Measurements from ENCODE around the gene RAB28. TPM values are rescaled to one million over a fixed set of nuclear protein-coding genes. Genes with fewer than 3 reads are reported as not detected.

RAB28 gene
- total and polyA plus RNA-seq, 2 of the 8 experiments (the other 6 are each of a cell fraction or from before 2014, with no cell fraction given), result 16.0 to 18.7 TPM

DNA sequence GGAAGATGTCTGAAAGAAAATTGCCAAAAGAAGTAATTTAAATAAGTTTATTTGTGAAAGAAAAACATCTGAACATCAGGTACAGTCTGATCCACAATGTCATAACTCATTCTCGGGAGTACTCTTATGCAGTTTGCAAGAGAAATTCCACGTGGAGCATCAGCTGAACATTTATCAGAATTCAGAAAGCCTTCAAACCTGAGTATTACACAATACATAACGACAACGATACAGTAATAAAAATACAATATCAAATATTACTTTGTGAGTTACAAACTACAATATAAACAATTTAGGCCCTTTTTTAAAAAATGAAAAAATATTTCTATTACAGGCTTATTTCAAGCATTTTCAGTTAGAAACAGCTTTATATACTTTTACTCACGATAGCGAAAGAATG is 116.4 kb downstream of the RAB28 start:
- Histone ChIP-seq H3K4ac (replicated peaks; ENCODE audit: insufficient read length, low read depth, low read length) (no peak overlapping the region), H2BK120ac (replicated peaks; ENCODE audit: low read depth, low read length) (no peak overlapping the region), H3K79me2 (ENCODE audit: control insufficient read depth in 1 of 2, insufficient read depth in 2 of 2, low read length in 2 of 2) (no peaks in the 10 kb centered on the region), H2AK5ac (ENCODE audit: low read depth, low read length) (no peak overlapping the region), H3K23me2 (ENCODE audit: low read depth, low read length) (no peaks in the 10 kb centered on the region), H4K5ac (ENCODE audit: insufficient read length, low read depth, low read length) (no peak overlapping the region), H3K23ac (ENCODE audit: insufficient read length) (no peak overlapping the region), H3K4me2 (ENCODE audit: insufficient read depth in 1 of 2, low read depth in 2 of 2, low read length in 2 of 2) (no peak overlapping the region), H3K56ac (replicated peaks; ENCODE audit: insufficient read length, low read depth, low read length) (no peak overlapping the region), H2BK12ac (ENCODE audit: low read depth, low read length) (no peak overlapping the region), H3K4me3 (ENCODE audit: extremely low read depth in 1 of 4, insufficient read depth in 2 of 4, low read depth in 3 of 4, low read length in 4 of 4) (no peak overlapping the region), H2BK5ac (ENCODE audit: low read depth, low read length) (no peak overlapping the region), H2AFZ (ENCODE audit: low read length) (no peak overlapping the region), H3K27ac (ENCODE audit: low read depth, low read length) (no peak overlapping the region), H3K79me1 (ENCODE audit: low read depth, low read length) (no peaks in the 10 kb centered on the region), H4K20me1 (replicated peaks in 1 of 2; ENCODE audit: control insufficient read depth in 1 of 2, insufficient read depth in 2 of 2, low read length in 2 of 2) (no peaks in the 10 kb centered on the region), H3K9me3 (ENCODE audit: insufficient read depth in 2 of 2, low read depth in 1 of 2, low read length in 1 of 2) (no peaks in the 10 kb centered on the region), H3K14ac (ENCODE audit: insufficient read length) (no peak overlapping the region), H2BK15ac (ENCODE audit: low read length) (no peak overlapping the region), H3K9ac (replicated peaks in 1 of 4; ENCODE audit: extremely low read depth in 1 of 4, low read depth in 3 of 4, low read length in 3 of 4) (no peak overlapping the region), H2BK20ac (ENCODE audit: low read length) (no peak overlapping the region), H3K36me3 (ENCODE audit: control insufficient read depth in 2 of 4, insufficient read depth in 4 of 4, low read length in 3 of 4) (no peaks in the 10 kb centered on the region), H4K8ac (ENCODE audit: extremely low read depth, insufficient read depth, low read length) (no peak overlapping the region), H3K4me1 (replicated peaks in 1 of 4; ENCODE audit: control insufficient read depth in 3 of 4, insufficient read depth in 4 of 4, low read length in 3 of 4) (no peaks in the 10 kb centered on the region), H3K18ac (ENCODE audit: extremely low read depth, low read length) (no peak overlapping the region), H3K27me3 (replicated peaks in 1 of 4; ENCODE audit: control insufficient read depth in 3 of 4, extremely low read depth in 1 of 4, insufficient read depth in 3 of 4, low read length in 3 of 4) (no peaks in the 10 kb centered on the region), H4K91ac (replicated peaks; ENCODE audit: insufficient read length, low read length) (no peak overlapping the region)
- DNase-seq (ENCODE audit: low read depth in 1 of 2, low spot score in 2 of 2) (no peak), FAIRE-seq (no peak)
- POLR2A ChIA-PET (ENCODE audit: partially characterized antibody), result no interaction called here
- CTCF ChIA-PET (ENCODE audit: partially characterized antibody), result interaction anchor here (0.9 to 2.4 kb wide), 2 partner anchors 63 to 231 kb away, joined by 3 to 9 read pairs; no protein-coding TSS in a partner anchor
- 86% methylated on average over 6 of the region's 6 CpGs; no CpG with 5 or more reads in 1 of the 2 experiments for WGBS, 2 experiments (ENCODE audit: extremely low coverage in 1 of 2, insufficient coverage in 1 of 2, insufficient read length in 1 of 2, insufficient replicate concordance in 2 of 2, low coverage in 1 of 2, low lambda C conversion rate in 2 of 2, missing lambda C conversion rate in 1 of 2)
- TF ChIP-seq RNF2 (IDR thresholded peaks at IDR 0.05; ENCODE audit: borderline replicate concordance, low read depth, low read length, missing control alignments, poor library complexity, severe bottlenecking) (no peak), SRF (IDR thresholded peaks at IDR 0.05; ENCODE audit: low read depth, low read length) (no peak), FOSL1 (IDR thresholded peaks at IDR 0.05; ENCODE audit: insufficient read depth, low read depth, low read length) (no peak), CTCF (IDR thresholded peaks at IDR 0.05; ENCODE audit: control extremely low read depth in 1 of 3, insufficient read depth in 1 of 3, low read depth in 1 of 3, low read length in 3 of 3) (no peak), CBX5 (IDR thresholded peaks at IDR 0.05; ENCODE audit: low read depth, low read length) (no peak), USF2 (IDR thresholded peaks at IDR 0.05; ENCODE audit: low read length) (no peak), CEBPB (IDR thresholded peaks at IDR 0.05; ENCODE audit: low read depth, low read length) (no peak), NANOG (IDR thresholded peaks at IDR 0.05; ENCODE audit: insufficient read depth, low read depth, low read length, poor library complexity, severe bottlenecking) (no peak), MAFK (IDR thresholded peaks at IDR 0.05; ENCODE audit: low read depth, low read length) (no peak), RFX5 (IDR thresholded peaks at IDR 0.05; ENCODE audit: borderline replicate concordance, low read depth, low read length) (no peak)

All from H1 (cell line).